ENCODE measurements around the gene NIN.

DNA sequence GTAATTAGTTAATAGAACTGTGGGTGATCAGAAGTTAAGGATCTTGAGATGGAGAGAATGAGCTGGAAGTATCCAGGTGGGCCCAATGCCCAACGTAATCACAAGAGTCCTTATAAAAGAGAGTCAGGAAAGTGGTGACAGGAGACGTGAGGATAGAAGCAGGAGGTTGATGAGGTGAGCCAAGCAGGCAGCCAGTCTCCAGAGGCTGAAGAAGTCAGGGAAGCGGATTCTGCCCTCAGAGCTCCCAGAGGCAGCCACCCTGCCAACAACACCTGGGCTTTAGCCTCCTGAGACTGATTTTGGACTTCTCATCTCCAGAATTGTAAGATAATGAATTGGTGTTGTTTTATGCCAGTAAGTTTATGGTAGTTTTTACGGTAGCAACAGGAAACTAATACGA is 152.8 kb downstream of the NIN start:
- TF ChIP-seq, protein P1, sequence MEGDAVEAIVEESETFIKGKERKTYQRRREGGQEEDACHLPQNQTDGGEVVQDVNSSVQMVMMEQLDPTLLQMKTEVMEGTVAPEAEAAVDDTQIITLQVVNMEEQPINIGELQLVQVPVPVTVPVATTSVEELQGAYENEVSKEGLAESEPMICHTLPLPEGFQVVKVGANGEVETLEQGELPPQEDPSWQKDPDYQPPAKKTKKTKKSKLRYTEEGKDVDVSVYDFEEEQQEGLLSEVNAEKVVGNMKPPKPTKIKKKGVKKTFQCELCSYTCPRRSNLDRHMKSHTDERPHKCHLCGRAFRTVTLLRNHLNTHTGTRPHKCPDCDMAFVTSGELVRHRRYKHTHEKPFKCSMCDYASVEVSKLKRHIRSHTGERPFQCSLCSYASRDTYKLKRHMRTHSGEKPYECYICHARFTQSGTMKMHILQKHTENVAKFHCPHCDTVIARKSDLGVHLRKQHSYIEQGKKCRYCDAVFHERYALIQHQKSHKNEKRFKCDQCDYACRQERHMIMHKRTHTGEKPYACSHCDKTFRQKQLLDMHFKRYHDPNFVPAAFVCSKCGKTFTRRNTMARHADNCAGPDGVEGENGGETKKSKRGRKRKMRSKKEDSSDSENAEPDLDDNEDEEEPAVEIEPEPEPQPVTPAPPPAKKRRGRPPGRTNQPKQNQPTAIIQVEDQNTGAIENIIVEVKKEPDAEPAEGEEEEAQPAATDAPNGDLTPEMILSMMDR (IDR thresholded peaks at IDR 0.05), result no peak
- no peak for TF ChIP-seq POLR2A (IDR thresholded peaks at IDR 0.05)
- TF ChIP-seq POLR2AphosphoS5 (IDR thresholded peaks at IDR 0.05; ENCODE audit: insufficient read depth in 1 of 2, low read depth in 1 of 2), result no peak

Data from vagina (tissue), 2 donors.